Activated T-helper 2 cell treated with anti-CD3 and anti-CD28 coated beads, Interferon-gamma antibody, Interleukin-2, Interleukin-4, amounts not matched to agents 10 μg/mL and 5 μg/mL and 100 μg/mL, durations not matched to agents 14 hours and 24 hours and 36 hours (primary cell): ENCODE results near the gene ITSN2. TPM values are rescaled to one million over a fixed set of nuclear protein-coding genes. Genes with fewer than 3 reads are reported as not detected.

Experiments used
- DNase-seq: peaks from one replicate; pipeline ENCODE4 v3.0.0; 2021; ENCODE audit warnings: low spot score
- H3K27ac Mint-ChIP-seq: one replicate; pipeline ENCODE4 v1.8.0; 2021; ENCODE audit warnings: mixed read lengths
- H3K27me3 Mint-ChIP-seq: one replicate; pipeline ENCODE4 v1.8.0; 2021; ENCODE audit warnings: low read depth, mixed read lengths
- H3K36me3 Mint-ChIP-seq: one replicate; pipeline ENCODE4 v1.8.0; 2021; ENCODE audit warnings: low read depth, mixed read lengths
- H3K4me1 Mint-ChIP-seq: one replicate; pipeline ENCODE4 v1.8.0; 2021; ENCODE audit warnings: low read depth, mixed read lengths
- H3K4me3 Mint-ChIP-seq: one replicate; pipeline ENCODE4 v1.8.0; 2021; ENCODE audit warnings: low read depth, mild to moderate bottlenecking, moderate library complexity, mixed read lengths
- H3K9me3 Mint-ChIP-seq: one replicate; pipeline ENCODE4 v1.8.0; 2021; ENCODE audit warnings: mixed read lengths
- intact Hi-C: fragments of 100-400 bp; cut with micrococcal nuclease; formaldehyde crosslinking; loops from one replicate; pipeline ENCODE4 v1.15.1; 2023
- total RNA-seq: library from RNA; stranded (reverse); gene quantifications from 2 replicates; pipeline ENCODE4 v1.2.3, GENCODE V29; 2022

The ITSN2 gene
- total RNA-seq, 1 donor from 2014 or later: 53.2 TPM

DNA sequence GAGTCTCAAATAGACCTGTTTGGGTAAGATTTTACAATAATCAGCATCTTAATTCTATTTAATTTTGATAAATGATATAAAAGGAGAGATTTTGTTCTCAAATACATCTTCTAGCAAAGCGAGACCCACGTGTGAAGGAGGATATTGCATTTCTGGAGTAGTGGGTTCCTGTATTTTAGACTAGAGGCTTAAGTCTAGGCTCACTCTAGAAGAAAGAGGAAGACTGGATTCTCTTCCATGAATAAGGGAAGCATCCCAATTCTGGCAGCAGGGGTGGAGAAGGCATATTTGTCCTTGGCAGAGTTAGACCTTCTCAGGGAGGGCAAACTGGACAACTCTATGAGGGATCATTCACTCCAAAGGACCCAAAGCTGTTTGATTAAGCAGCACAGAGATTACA is 196.7 kb downstream of the ITSN2 start:
- no peak overlapping the region for H3K4me3 Mint-ChIP-seq
- peaks cover 2% of the 10 kb centered on the region for H3K27me3 Mint-ChIP-seq
- H3K4me1 Mint-ChIP-seq: no peaks in the 10 kb centered on the region
- intact Hi-C loops: no loop called here
- H3K9me3 Mint-ChIP-seq: peaks cover 4% of the 10 kb centered on the region
- H3K36me3 Mint-ChIP-seq: no peaks in the 10 kb centered on the region
- H3K27ac Mint-ChIP-seq: no peak overlapping the region
- DNase-seq: no peak

DNA sequence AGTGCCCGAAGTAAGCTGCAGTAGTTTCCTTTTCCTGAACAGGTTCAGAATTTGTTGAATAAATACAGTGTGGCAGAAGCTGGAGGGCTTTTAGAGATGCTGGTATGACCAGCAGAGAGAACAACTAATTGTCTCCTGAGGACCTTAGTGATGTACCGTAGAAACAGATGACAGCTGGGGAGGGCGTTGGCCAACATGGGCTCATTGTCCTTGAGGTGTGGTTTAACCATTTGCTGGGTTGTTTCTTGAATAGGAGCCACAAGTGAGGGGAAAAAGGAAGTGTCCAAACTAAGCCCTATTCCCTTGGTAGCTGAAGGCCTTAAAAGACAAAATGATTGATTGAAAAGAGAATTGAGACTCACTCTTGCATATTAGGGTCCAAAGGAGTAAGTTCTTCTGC is 197.2 kb downstream of the ITSN2 start:
- H3K36me3 Mint-ChIP-seq: no peaks in the 10 kb centered on the region
- intact Hi-C loops: no loop called here

GRCh38 chr2:24162494-24162893 is 197.8 kb downstream of the ITSN2 start:
- H3K9me3 Mint-ChIP-seq: peaks cover 4% of the 10 kb centered on the region
- peaks cover 2% of the 10 kb centered on the region for H3K27me3 Mint-ChIP-seq
- H3K36me3 Mint-ChIP-seq: no peaks in the 10 kb centered on the region
- intact Hi-C loops: no loop called here
- no peak overlapping the region for H3K27ac Mint-ChIP-seq
- no peak for DNase-seq
- no peaks in the 10 kb centered on the region for H3K4me1 Mint-ChIP-seq
- no peak overlapping the region for H3K4me3 Mint-ChIP-seq

More for the DNA sequence above, 197.2 kb downstream of the ITSN2 start:
- H3K9me3 Mint-ChIP-seq: peaks cover 4% of the 10 kb centered on the region
- H3K4me1 Mint-ChIP-seq: no peaks in the 10 kb centered on the region
- peaks cover 2% of the 10 kb centered on the region for H3K27me3 Mint-ChIP-seq
- DNase-seq: no peak
- no peak overlapping the region for H3K27ac Mint-ChIP-seq
- no peak overlapping the region for H3K4me3 Mint-ChIP-seq

DNA sequence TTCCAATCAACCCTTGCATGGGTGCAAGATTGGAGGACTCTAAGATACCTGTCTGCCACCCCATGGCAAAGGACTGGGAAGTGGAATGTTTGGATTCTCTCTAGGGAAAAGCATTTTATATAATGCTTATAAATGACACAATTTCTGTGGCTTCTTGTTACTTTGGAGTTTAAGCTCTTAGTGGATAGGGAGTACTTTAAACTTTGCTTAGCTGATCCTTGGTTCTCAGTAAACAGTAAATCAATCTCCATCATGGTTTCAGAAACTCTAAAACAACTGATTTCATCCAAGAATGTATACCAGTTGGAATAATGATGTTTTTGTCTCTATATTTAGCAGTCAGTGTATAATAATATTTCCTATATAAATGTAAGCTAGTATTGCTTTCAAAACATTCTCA is 199.6 kb downstream of the ITSN2 start:
- H3K9me3 Mint-ChIP-seq: peaks cover 4% of the 10 kb centered on the region
- H3K4me3 Mint-ChIP-seq: no peak overlapping the region
- no peak overlapping the region for H3K27ac Mint-ChIP-seq
- H3K4me1 Mint-ChIP-seq: no peaks in the 10 kb centered on the region
- DNase-seq: no peak
- intact Hi-C loops: no loop called here
- peaks cover 2% of the 10 kb centered on the region for H3K27me3 Mint-ChIP-seq
- H3K36me3 Mint-ChIP-seq: no peaks in the 10 kb centered on the region

GRCh38 chr2:24159708-24160107 is 200.6 kb downstream of the ITSN2 start:
- Mint-ChIP-seq H3K27me3 (peaks cover 2% of the 10 kb centered on the region), H3K4me1 (no peaks in the 10 kb centered on the region), H3K27ac (no peak overlapping the region), H3K4me3 (no peak overlapping the region), H3K9me3 (peaks cover 4% of the 10 kb centered on the region), H3K36me3 (no peaks in the 10 kb centered on the region)
- DNase-seq: no peak
- intact Hi-C loops: no loop called here

DNA sequence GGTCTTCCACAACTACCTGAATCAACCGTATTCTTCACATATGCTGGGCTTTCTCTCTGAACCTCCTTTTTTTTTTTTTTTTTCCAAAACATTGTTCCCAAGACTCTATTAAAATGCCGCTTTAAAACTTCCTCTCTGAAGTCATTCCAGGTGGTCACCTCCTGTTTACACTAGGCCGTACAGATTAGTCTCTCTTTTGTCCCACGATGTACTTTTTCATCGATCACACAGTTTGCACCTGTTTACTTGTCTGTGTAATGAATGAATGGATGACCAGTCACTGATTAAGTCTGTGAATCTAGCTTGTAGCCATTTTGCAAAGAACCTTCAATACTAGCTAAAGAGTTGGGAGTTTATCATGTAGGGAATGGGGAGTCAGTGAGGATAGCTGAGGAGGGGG is 202.2 kb downstream of the ITSN2 start:
- Mint-ChIP-seq H3K9me3 (peaks cover 4% of the 10 kb centered on the region), H3K27me3 (peaks cover 2% of the 10 kb centered on the region), H3K4me3 (no peak overlapping the region), H3K27ac (no peak overlapping the region), H3K36me3 (no peaks in the 10 kb centered on the region), H3K4me1 (no peaks in the 10 kb centered on the region)
- intact Hi-C loops: no loop called here
- DNase-seq: no peak

- Mint-ChIP-seq H3K9me3 (peaks cover 8% of the 10 kb centered on the region), H3K27me3 (no peaks in the 10 kb centered on the region), H3K27ac (no peak overlapping the region), H3K4me3 (no peak overlapping the region), H3K4me1 (no peaks in the 10 kb centered on the region), H3K36me3 (no peaks in the 10 kb centered on the region)
- intact Hi-C loops: no loop called here
- DNase-seq: no peak
Observed at GRCh38 chr2:24153478-24153877, 206.9 kb downstream of the ITSN2 start.

Other genes starting within 250 kb of the ITSN2 start
- 0.30 TPM in 1 of 2 replicates, not detected in the other for gene PFN4, start 237.2 kb downstream of the ITSN2 start, total RNA-seq
- 4.5 and 6.3 TPM in 2 replicates for gene FAM228B, start 237.1 kb downstream of the ITSN2 start, total RNA-seq
- 0.21 TPM in 1 of 2 replicates, not detected in the other for gene FAM228A, start 185.5 kb downstream of the ITSN2 start, total RNA-seq
- 28.2 and 28.3 TPM in 2 replicates for gene NCOA1, start 130.7 kb upstream of the ITSN2 start, total RNA-seq